Parathyroid adenoma (tissue), 2 donors: ENCODE results near the gene RELN.
A peak's percentile ranks its signal among the peaks of the same experiment; 100 is the strongest.

Experiments
- H2AFZ ChIP-seq: fragments of 300-600 bp; sonication (generic); one replicate; pipeline ENCODE4 v1.7.0; 2017; ENCODE audit warnings: antibody characterized with exemption, mild to moderate bottlenecking
- H3K27ac ChIP-seq: fragments of 300-600 bp; sonication (generic); one replicate; pipeline ENCODE4 v1.7.0; 2017
- H3K27me3 ChIP-seq: fragments of 300-600 bp; sonication (generic); one replicate; pipeline ENCODE4 v1.7.0; 2017; ENCODE audit warnings: low read length; ENCODE audit not compliant: control insufficient read depth, insufficient read depth
- H3K36me3 ChIP-seq: fragments of 300-600 bp; sonication (generic); one replicate; pipeline ENCODE4 v1.7.0; 2017; ENCODE audit warnings: low read length; ENCODE audit not compliant: control insufficient read depth, insufficient read depth
- H3K4me1 ChIP-seq: fragments of 300-600 bp; sonication (generic); one replicate; pipeline ENCODE4 v1.7.0; 2017; ENCODE audit warnings: control low read depth
- H3K4me2 ChIP-seq: fragments of 300-600 bp; sonication (generic); one replicate; pipeline ENCODE4 v1.7.0; 2017; ENCODE audit warnings: low read length
- H3K4me3 ChIP-seq: fragments of 300-600 bp; sonication (generic); one replicate; pipeline ENCODE4 v1.7.0; 2017; ENCODE audit warnings: low read depth, low read length
- H3K79me2 ChIP-seq: fragments of 300-600 bp; sonication (generic); one replicate; pipeline ENCODE4 v1.7.0; 2017; ENCODE audit warnings: control low read depth
- H3K9ac ChIP-seq: fragments of 300-600 bp; sonication (generic); one replicate; pipeline ENCODE4 v1.7.0; 2017; ENCODE audit warnings: mild to moderate bottlenecking
- H3K9me3 ChIP-seq: fragments of 300-600 bp; sonication (generic); one replicate; pipeline ENCODE4 v1.7.0; 2017; ENCODE audit warnings: low read length; ENCODE audit not compliant: control insufficient read depth
- CTCF ChIP-seq: fragments of 300-600 bp; sonication (generic); IDR thresholded peaks from one replicate; pipeline ENCODE4 v1.7.0; 2017; ENCODE audit warnings: antibody characterized with exemption, mild to moderate bottlenecking
- donor health status: primary hyperparathyroidism.

The RELN gene

GRCh38 chr7:103533761-103534160, 455.7 kb downstream of the RELN start:
- Histone ChIP-seq H3K9me3 (no peaks in the 10 kb centered on the region), H2AFZ (no peak overlapping the region), H3K4me3 (no peak overlapping the region), H3K4me2 (no peak overlapping the region), H3K4me1 (no peaks in the 10 kb centered on the region), H3K27me3 (no peaks in the 10 kb centered on the region), H3K27ac (no peak overlapping the region), H3K36me3 (no peaks in the 10 kb centered on the region), H3K79me2 (no peaks in the 10 kb centered on the region), H3K9ac (no peak overlapping the region)
- no peak for TF ChIP-seq CTCF

DNA sequence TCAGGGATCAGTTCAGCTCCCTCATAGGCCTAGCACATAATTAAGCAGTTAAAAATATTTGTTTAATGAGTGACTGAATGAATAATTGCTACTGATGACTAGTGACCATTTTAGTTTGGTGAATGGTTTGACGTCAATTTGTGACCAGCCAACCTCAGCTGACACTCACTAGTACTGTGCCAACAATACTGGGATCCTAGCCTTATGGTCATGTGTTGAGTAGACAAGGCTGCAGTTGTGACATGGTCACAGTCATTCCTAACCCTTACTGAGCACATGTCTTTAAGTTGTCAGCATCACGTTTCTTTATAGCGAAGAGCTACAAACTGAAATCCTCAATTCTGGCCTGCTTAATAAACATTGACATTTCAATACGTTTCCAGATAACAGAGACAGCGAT, 456.5 kb downstream of the RELN start:
- no peak overlapping the region for H3K27ac ChIP-seq
- no peak for TF ChIP-seq CTCF

GRCh38 chr7:103528152-103528551, 461.3 kb downstream of the RELN start:
- Histone ChIP-seq H3K4me3 (no peak overlapping the region), H3K27ac (no peak overlapping the region), H3K4me1 (no peaks in the 10 kb centered on the region), H3K9me3 (no peaks in the 10 kb centered on the region), H3K79me2 (no peaks in the 10 kb centered on the region), H3K4me2 (no peak overlapping the region), H3K9ac (no peak overlapping the region), H3K27me3 (no peaks in the 10 kb centered on the region), H2AFZ (no peak overlapping the region), H3K36me3 (no peaks in the 10 kb centered on the region)
- TF ChIP-seq CTCF, result no peak

More for the DNA sequence above, 456.5 kb downstream of the RELN start:
- Histone ChIP-seq H2AFZ (no peak overlapping the region), H3K4me1 (no peaks in the 10 kb centered on the region), H3K79me2 (no peaks in the 10 kb centered on the region), H3K4me2 (no peak overlapping the region), H3K36me3 (no peaks in the 10 kb centered on the region), H3K9me3 (no peaks in the 10 kb centered on the region), H3K27me3 (no peaks in the 10 kb centered on the region), H3K9ac (no peak overlapping the region), H3K4me3 (no peak overlapping the region)

DNA sequence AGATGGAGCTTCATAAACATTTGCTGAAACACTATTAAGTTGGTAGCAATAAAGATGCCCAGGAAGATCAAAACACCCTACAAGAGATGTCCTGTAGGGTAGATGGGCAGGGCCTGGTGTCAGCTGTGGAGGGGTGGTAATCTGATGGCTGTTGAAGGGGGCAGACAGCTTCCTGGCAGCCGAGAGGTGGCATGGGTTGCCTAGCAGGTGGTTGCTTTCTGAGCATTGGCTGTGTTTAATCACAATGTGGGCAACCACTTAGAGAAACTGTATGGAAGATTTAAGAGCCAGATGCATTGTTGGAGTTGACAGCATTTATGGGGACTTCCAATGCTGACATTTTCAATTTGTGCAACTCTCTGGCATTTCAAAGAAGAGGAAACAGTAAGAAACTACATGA, 463.5 kb downstream of the RELN start:
- Histone ChIP-seq H3K79me2 (no peaks in the 10 kb centered on the region), H3K4me2 (no peak overlapping the region), H3K27me3 (no peaks in the 10 kb centered on the region), H3K36me3 (no peaks in the 10 kb centered on the region), H3K27ac (no peak overlapping the region), H2AFZ (no peak overlapping the region), H3K4me1 (no peaks in the 10 kb centered on the region), H3K9me3 (no peaks in the 10 kb centered on the region), H3K9ac (no peak overlapping the region), H3K4me3 (no peak overlapping the region)
- no peak for TF ChIP-seq CTCF

- no peak overlapping the region for H3K9ac ChIP-seq
- H3K36me3 ChIP-seq, result no peaks in the 10 kb centered on the region
- peak overlapping the region; percentile 44 for H2AFZ ChIP-seq
- no peak overlapping the region for H3K27ac ChIP-seq
- no peaks in the 10 kb centered on the region for H3K9me3 ChIP-seq
- no peak for TF ChIP-seq CTCF
- H3K27me3 ChIP-seq, result no peaks in the 10 kb centered on the region
- H3K4me3 ChIP-seq, result no peak overlapping the region
- H3K4me1 ChIP-seq, result no peaks in the 10 kb centered on the region
- H3K4me2 ChIP-seq, result peak overlapping the region; percentile 27
- H3K79me2 ChIP-seq, result no peaks in the 10 kb centered on the region
These were observed 465.2 kb downstream of the RELN start for GRCh38 chr7:103524042-103524907.
